ENCODE results near the gene SBK2.
"Not testable (repeated sequence)": the region's sequence is repeated elsewhere in the genome, so short reads cannot be mapped to it uniquely, and the experiment has no call there.

Gene SBK2

DNA sequence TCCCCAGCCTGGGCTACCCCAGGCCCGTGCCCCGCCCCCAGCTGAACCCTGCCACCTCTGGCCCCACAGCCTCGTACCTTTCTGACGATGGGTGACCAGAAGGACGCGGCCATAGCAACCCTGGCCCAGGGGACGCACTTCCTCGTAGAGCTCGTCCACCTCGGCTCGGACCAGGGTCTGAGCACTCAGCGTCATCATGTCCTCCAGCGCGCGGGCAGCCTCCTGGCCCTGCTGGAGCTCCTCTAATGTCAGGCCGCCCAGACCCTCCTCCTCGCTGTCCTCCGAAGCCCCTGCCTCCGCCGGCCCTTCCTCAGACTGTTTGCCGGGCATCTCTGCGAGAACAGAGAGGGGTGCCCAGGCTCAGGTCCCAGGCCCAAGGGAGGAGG, 975 bp downstream of the SBK2 start:
- no peak for DNase-seq (ENCODE audit: low spot score)

DNA sequence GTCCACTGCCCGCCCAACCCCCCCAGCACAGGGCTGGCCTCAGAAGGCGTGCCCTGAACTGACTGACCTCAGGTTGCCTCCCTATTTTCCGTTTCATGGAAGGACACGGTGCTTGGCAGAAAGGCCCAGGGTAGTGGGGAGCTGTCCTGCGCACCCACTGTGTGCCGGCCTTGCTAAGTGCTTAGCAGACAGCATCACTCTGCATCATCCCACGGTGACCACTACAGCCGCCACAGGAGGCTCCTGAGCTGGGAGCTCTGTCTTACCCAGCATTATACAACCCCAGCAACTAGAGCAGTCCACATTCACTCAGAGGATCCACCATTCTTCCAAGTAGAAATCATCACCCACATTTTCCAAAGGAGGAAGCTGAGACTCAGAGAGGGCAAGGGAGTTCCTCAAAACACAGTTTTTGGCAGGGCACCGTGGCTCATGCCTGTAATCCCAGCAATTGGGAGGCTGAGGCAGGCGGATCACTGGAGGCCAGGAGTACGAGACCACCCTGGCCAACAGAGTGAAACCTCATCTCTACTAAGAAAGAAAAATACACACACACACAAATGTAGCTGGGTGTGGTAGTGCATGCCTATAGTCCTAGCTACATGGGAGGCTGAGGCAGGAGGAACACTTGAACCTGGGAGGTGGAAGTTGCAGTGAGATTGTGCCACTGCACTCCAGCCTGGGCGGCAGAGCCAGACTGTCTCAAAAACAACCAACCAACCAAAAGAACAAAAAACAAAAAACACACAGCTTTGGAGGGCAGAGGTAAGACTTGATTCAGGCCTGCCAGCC, 1.6 kb downstream of the SBK2 start:
- DNase-seq (ENCODE audit: low spot score): no peak

DNA sequence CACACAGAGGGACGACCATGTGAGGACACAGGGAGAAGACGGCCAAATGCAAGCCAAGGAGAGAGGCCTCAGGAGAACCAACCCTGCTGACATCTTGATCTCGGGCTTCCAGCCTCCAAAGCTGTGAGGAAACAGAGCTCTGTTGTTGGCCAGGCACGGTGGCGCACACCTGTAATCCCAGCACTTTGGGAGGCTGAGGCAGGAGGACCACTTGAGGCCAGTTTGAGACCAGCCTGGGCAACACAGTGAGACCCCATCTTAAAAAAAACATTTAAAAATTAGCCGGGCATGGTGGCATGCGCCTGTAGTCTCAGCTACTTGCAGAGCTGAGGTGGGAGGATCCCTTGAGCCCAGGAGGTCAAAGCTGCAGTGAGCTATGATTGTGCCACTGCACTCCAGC, 2.7 kb downstream of the SBK2 start:
- not testable (repeated sequence) for DNase-seq (ENCODE audit: low spot score)

DNA sequence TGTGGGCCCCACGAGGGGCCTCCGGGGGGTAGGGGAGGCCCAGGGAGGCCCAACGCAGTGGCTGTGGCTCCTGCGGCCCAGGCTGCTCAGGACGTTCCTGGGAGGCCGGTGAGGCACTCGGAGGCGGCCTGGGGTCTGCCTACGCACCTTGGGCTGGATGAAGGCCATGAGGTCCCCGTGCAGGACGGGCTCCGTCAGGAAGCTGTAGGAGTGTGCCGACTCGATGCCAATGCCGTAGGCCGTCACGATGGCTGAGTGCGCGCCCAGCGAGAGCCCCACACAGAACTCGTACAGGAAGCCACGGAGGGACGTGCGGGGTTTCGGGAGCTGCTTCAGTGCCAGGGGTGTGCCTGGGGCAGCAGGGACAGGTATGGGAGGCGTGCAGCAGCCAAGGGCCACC, 5.9 kb downstream of the SBK2 start:
- no peak for DNase-seq (ENCODE audit: low spot score)

DNA sequence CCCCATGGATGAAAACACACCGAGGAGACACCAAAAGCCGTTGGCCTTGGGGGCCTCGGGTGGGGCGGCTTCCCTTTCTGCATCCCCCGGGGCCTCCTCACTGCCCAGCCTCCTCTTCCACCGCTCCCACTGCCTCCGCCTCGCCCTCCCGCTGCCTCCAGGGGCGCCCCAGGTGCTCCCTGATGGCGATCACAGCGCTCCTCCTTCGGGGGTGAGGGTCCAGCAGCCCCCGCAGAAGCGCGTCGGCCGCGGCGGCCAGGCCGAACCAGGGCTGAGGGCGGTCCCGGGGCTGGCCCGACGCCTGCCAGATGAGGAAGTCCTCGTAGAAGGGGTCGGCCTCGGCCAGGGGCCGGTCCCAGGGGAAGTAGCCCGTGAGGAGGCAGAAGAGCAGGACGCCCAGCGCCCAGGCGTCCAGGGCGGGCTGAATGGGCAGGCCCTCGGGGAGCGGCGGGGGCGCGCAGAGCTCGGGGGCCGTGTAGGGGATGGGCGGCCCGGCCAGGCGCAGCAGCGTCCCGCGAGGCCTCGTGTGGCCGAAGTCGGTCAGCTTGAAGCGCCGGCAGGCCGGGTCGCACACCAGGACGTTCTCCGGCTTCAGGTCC, 7.2 kb downstream of the SBK2 start:
- no peak for DNase-seq (ENCODE audit: low spot score)

GRCh38 chr19:55528030-55528803, 8.7 kb downstream of the SBK2 start:
- no peak for DNase-seq (ENCODE audit: low spot score)

- DNase-seq (ENCODE audit: low spot score): no peak
These were observed 9.5 kb downstream of the SBK2 start for GRCh38 chr19:55527197-55528029.

- DNase-seq (ENCODE audit: low spot score): peak; percentile 61
These were observed 10.4 kb downstream of the SBK2 start for GRCh38 chr19:55526216-55527196.

DNA sequence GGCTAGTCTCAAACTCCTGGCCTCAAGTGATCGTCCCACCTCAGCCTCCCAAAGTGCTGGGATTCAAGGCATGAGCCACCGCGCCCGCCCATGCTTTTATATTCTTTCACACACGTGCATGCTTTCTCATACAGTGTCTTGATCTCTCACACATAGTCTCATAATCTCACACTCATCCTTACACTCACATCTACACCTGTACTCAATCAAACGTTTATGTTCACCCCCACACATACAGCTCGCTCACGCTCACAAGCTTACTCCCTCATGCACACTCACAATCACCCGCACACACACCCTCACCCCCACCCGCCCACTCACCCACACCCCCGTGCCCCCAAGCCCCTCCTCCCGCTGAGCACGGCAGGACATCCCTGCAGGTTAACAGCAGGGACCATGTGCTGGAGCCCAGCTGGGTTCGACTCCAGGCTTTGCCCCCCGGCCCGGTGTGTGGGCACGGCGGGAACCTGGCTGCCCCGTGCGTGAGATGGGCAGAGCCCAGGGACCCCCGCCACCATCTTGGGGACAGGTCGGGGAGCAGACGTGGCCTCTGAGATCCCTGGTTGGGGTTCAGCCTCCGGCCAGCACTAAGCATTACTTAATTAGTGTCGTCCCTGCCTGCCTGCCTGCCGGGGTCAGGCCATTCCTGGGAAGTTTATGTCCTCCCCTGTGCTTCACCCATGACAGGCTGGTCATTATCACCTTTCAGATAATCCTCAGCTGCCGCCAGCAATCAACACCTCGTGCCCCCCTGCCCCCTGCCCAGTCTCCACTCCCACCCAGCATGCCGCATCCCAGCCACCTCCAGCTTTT, 11.4 kb downstream of the SBK2 start:
- no peak for DNase-seq (ENCODE audit: low spot score)

DNA sequence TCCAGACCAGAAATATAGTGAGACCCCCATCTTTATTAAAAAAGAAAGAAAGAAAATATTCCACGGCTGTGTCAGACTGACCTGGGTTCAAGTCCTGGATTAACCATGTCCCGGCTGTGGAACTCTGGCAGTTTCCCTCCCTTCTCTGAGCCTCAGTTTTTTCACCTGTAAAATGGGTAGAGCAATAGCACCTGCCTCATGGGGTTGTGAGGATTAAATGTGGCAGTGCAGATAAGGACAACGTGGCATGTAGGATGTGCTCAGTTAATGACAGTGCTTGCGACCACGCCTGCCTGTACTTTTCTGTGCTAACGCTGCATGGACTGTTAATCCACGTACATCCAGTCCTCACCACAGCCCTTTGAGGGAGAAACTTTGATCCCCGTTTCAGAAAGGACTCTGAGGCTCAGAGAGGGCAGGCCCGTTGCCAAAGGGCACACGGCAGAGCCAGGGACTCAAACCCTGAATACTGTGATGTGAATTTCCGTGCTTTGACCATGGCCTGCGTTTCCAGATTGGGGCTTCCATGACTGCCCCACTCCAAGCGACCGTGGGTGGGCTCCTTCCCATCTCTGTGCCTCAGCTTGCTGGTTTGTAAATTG, 16.1 kb downstream of the SBK2 start:
- DNase-seq (ENCODE audit: low spot score): no peak

GRCh38 chr19:55519451-55520311, 17.3 kb downstream of the SBK2 start:
- DNase-seq (ENCODE audit: low spot score): no peak

- DNase-seq (ENCODE audit: low spot score): peak; percentile 100
These were observed 19.9 kb downstream of the SBK2 start for GRCh38 chr19:55516878-55517620.

GRCh38 chr19:55508120-55508519, 28.8 kb downstream of the SBK2 start:
- DNase-seq (ENCODE audit: low spot score): no peak

- no peak for DNase-seq (ENCODE audit: low spot score)
These were observed 32.0 kb downstream of the SBK2 start for GRCh38 chr19:55504981-55505380.

DNA sequence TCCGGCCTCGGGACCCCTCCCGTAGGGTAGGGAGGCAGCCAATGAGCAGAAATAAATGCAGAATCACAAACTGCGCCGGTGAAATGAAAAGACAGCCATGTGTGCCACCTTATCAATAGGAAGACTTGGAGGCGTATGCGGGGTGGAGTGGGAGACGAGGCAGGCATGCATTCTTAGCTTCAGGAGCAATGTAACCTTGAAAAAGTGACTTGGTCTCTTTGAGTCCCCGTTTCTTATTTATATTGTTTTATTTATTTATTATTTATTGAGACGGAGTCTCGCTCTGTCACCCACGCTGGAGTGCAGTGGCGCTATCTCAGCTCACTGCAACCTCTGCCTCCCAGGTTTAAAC, 32.7 kb downstream of the SBK2 start:
- no peak for DNase-seq (ENCODE audit: low spot score)

GRCh38 chr19:55503502-55504251, 33.3 kb downstream of the SBK2 start:
- peak; percentile 99 for DNase-seq (ENCODE audit: low spot score)

DNA sequence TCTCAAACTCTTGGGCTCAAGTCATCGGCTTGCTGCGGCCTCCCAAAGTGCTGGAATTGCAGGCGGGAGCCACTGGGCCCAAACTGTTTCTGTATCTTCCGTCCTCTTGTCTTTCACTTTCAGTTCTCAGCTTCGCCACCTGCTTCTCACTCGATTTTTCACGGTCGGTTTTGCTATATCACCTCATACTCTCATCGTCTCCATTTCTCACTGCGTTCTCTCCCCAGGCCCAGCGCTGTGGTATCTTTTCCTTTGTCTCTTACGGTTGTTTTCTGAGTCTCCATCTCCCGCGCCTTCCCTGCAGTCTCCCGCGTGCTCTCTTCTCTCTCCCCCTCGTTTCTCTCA, 33.8 kb downstream of the SBK2 start:
- DNase-seq (ENCODE audit: low spot score): no peak
